ENCODE measurements around the gene ROR2.

DNA sequence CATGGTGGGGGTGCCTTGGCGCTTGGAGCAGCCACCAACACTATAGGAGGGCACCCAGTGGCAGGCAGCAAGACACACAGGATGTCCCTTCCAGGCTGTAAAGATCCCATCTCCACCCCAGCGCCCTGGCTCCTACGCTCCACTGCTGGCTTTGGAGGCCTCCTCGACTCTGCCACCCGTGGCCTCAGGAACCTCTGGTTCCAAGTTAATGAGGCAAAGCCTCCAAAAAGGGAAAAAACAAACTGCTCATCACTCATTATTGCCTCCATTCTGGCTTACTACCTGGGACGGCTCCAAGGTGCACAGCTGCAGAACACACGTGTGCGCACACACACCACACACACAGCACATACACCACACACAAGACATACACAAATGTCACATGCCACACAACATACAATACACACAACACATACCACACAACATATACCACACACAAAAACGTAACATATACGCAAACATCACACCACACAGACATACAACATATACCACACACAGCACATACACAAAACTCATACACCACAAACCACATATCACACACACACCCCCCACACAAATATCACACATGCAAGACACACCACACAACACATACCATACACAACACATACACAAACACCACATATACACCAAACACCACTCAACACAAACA lies 45.3 kb downstream of the ROR2 start:
- TF ChIP-seq, protein P1, sequence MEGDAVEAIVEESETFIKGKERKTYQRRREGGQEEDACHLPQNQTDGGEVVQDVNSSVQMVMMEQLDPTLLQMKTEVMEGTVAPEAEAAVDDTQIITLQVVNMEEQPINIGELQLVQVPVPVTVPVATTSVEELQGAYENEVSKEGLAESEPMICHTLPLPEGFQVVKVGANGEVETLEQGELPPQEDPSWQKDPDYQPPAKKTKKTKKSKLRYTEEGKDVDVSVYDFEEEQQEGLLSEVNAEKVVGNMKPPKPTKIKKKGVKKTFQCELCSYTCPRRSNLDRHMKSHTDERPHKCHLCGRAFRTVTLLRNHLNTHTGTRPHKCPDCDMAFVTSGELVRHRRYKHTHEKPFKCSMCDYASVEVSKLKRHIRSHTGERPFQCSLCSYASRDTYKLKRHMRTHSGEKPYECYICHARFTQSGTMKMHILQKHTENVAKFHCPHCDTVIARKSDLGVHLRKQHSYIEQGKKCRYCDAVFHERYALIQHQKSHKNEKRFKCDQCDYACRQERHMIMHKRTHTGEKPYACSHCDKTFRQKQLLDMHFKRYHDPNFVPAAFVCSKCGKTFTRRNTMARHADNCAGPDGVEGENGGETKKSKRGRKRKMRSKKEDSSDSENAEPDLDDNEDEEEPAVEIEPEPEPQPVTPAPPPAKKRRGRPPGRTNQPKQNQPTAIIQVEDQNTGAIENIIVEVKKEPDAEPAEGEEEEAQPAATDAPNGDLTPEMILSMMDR (IDR thresholded peaks at IDR 0.05) = no peak
- TF ChIP-seq POLR2A (IDR thresholded peaks at IDR 0.05) = no peak
- TF ChIP-seq EP300 (IDR thresholded peaks at IDR 0.05) = no peak
